HUES48 (cell line): ENCODE results near the gene METRN.

Experiments used
- H3K27ac ChIP-seq: one replicate; pipeline ENCODE4 v1.7.0; 2013; ENCODE audit warnings: low read depth, low read length, inconsistent platforms
- H3K27me3 ChIP-seq: 2 replicates; pipeline ENCODE4 v1.6.1; 2013; ENCODE audit warnings: mild to moderate bottlenecking, low read length; ENCODE audit not compliant: control insufficient read depth, insufficient read depth
- H3K36me3 ChIP-seq: 2 replicates; pipeline ENCODE4 v1.6.1; 2013; ENCODE audit warnings: low read length; ENCODE audit not compliant: control insufficient read depth, insufficient read depth
- H3K4me1 ChIP-seq: 2 replicates; pipeline ENCODE4 v1.6.1; 2013; ENCODE audit warnings: mild to moderate bottlenecking, low read length; ENCODE audit not compliant: control insufficient read depth, insufficient read depth
- H3K4me3 ChIP-seq: 2 replicates; pipeline ENCODE4 v1.5.1; 2013; ENCODE audit warnings: mild to moderate bottlenecking, low read depth, low read length
- H3K9ac ChIP-seq: 2 replicates; pipeline ENCODE4 v1.6.1; 2013; ENCODE audit warnings: mild to moderate bottlenecking, low read depth, low read length, moderate library complexity
- H3K9me3 ChIP-seq: 2 replicates; pipeline ENCODE4 v1.6.1; 2013; ENCODE audit warnings: low read length; ENCODE audit not compliant: control insufficient read depth, insufficient read depth

The METRN gene

GRCh38 chr16:714558-715476, at the start of gene METRN:
METRN (plus strand) TSS chr16:715118; CDS start chr16:715290, 172 bp downstream.
- Histone ChIP-seq H3K4me1 (peaks cover 21% of the 10 kb centered on the region), H3K9ac (no peak within 1 kb of the TSS), H3K27ac (no peak within 1 kb of the TSS), H3K4me3 (peak within 1 kb of the TSS; percentile 71), H3K36me3 (no peaks in the 10 kb centered on the region), H3K27me3 (peaks cover 32% of the 10 kb centered on the region), H3K9me3 (no peaks in the 10 kb centered on the region)

GRCh38 chr16:666572-666971, 48.3 kb upstream of the METRN start:
- H3K4me3 ChIP-seq: no peak overlapping the region
- H3K27me3 ChIP-seq: no peaks in the 10 kb centered on the region
- H3K9me3 ChIP-seq: no peaks in the 10 kb centered on the region
- 0 out of 2 replicates have a peak, but pooled peaks cover 3% of the 10 kb centered on the region for H3K4me1 ChIP-seq
- H3K27ac ChIP-seq: no peak overlapping the region
- H3K9ac ChIP-seq: no peak overlapping the region
- peaks cover 36% of the 10 kb centered on the region for H3K36me3 ChIP-seq

- Histone ChIP-seq H3K9ac (0 out of 2 replicates have a peak overlapping the region, but pooled peaks have one; percentile 1), H3K27me3 (no peaks in the 10 kb centered on the region), H3K27ac (peak overlapping the region; percentile 32), H3K4me3 (no peak overlapping the region; the same call in 1 of the 2 replicates), H3K9me3 (no peaks in the 10 kb centered on the region), H3K4me1 (0 out of 2 replicates have a peak, but pooled peaks cover 3% of the 10 kb centered on the region), H3K36me3 (peaks cover 42% of the 10 kb centered on the region)
These were observed 47.7 kb upstream of the METRN start for GRCh38 chr16:667113-667779.

GRCh38 chr16:667780-668518, 47.0 kb upstream of the METRN start, which contains the start of gene RHOT2:
RHOT2 (plus strand) TSS chr16:668132; CDS start chr16:668200, 68 bp downstream.
- H3K4me1 ChIP-seq: 0 out of 2 replicates have a peak, but pooled peaks cover 3% of the 10 kb centered on the region
- H3K36me3 ChIP-seq: peaks cover 43% of the 10 kb centered on the region
- no peaks in the 10 kb centered on the region for H3K9me3 ChIP-seq
- H3K9ac ChIP-seq: peak within 1 kb of the TSS; percentile 51; the same call in 1 of the 2 replicates
- H3K27ac ChIP-seq: peak within 1 kb of the TSS; percentile 42
- no peaks in the 10 kb centered on the region for H3K27me3 ChIP-seq
- H3K4me3 ChIP-seq: peak within 1 kb of the TSS; percentile 87

- Histone ChIP-seq H3K9me3 (no peaks in the 10 kb centered on the region), H3K27ac (peak overlapping the region; percentile 42), H3K9ac (peak overlapping the region; percentile 51; the same call in 1 of the 2 replicates), H3K4me3 (peak overlapping the region; percentile 87), H3K36me3 (peaks cover 50% of the 10 kb centered on the region), H3K27me3 (no peaks in the 10 kb centered on the region), H3K4me1 (0 out of 2 replicates have a peak, but pooled peaks cover 3% of the 10 kb centered on the region)
These were observed 46.3 kb upstream of the METRN start for GRCh38 chr16:668519-669171.

- H3K9me3 ChIP-seq: no peaks in the 10 kb centered on the region
- no peak overlapping the region for H3K4me3 ChIP-seq
- H3K4me1 ChIP-seq: 0 out of 2 replicates have a peak, but pooled peaks cover 6% of the 10 kb centered on the region
- no peak overlapping the region for H3K27ac ChIP-seq
- H3K27me3 ChIP-seq: no peaks in the 10 kb centered on the region
- H3K36me3 ChIP-seq: peaks cover 57% of the 10 kb centered on the region
- no peak overlapping the region for H3K9ac ChIP-seq
These were observed 45.3 kb upstream of the METRN start for GRCh38 chr16:669666-670065.

GRCh38 chr16:670485-671352, 44.2 kb upstream of the METRN start:
- Histone ChIP-seq H3K27ac (no peak overlapping the region), H3K36me3 (peaks cover 57% of the 10 kb centered on the region), H3K9ac (no peak overlapping the region), H3K4me1 (0 out of 2 replicates have a peak, but pooled peaks cover 10% of the 10 kb centered on the region), H3K4me3 (no peak overlapping the region), H3K9me3 (no peaks in the 10 kb centered on the region), H3K27me3 (no peaks in the 10 kb centered on the region)

- no peak overlapping the region for H3K4me3 ChIP-seq
- peaks cover 54% of the 10 kb centered on the region for H3K36me3 ChIP-seq
- H3K4me1 ChIP-seq: peaks cover 11% of the 10 kb centered on the region; the same call in 1 of the 2 replicates
- H3K27ac ChIP-seq: no peak overlapping the region
- no peaks in the 10 kb centered on the region for H3K27me3 ChIP-seq
- H3K9me3 ChIP-seq: no peaks in the 10 kb centered on the region
- H3K9ac ChIP-seq: no peak overlapping the region
These were observed 43.4 kb upstream of the METRN start for GRCh38 chr16:671353-672131.

GRCh38 chr16:672371-672770, 42.5 kb upstream of the METRN start:
- H3K27me3 ChIP-seq: no peaks in the 10 kb centered on the region
- no peak overlapping the region for H3K9ac ChIP-seq
- no peaks in the 10 kb centered on the region for H3K9me3 ChIP-seq
- H3K27ac ChIP-seq: no peak overlapping the region
- H3K36me3 ChIP-seq: peaks cover 53% of the 10 kb centered on the region
- H3K4me3 ChIP-seq: no peak overlapping the region
- H3K4me1 ChIP-seq: peaks cover 20% of the 10 kb centered on the region; the same call in 1 of the 2 replicates
